HG02943 (cell line): Measurements from ENCODE around the gene RXRA.
"Not testable (repeated sequence)": the region's sequence is repeated elsewhere in the genome, so short reads cannot be mapped to it uniquely, and the experiment has no call there.

Experiments used
- ATAC-seq: cut with Tn5 transposase; IDR thresholded peaks from one replicate; pipeline ENCODE4 v1.9.1; 2021; ENCODE audit warnings: mild to moderate bottlenecking, low read depth, moderate library complexity; ENCODE audit not compliant: unreplicated experiment

The RXRA gene

GRCh38 chr9:134306636-134307600, 19.3 kb upstream of the RXRA start:
- no peak for ATAC-seq

- no peak for ATAC-seq
These were observed 18.3 kb upstream of the RXRA start for GRCh38 chr9:134307674-134308638.

- ATAC-seq: not testable (repeated sequence)
These were observed 17.5 kb upstream of the RXRA start for GRCh38 chr9:134308639-134309220.

GRCh38 chr9:134313470-134313869, 12.8 kb upstream of the RXRA start:
- ATAC-seq: no peak

- no peak for ATAC-seq
These were observed 12.0 kb upstream of the RXRA start for GRCh38 chr9:134314039-134314949.

- ATAC-seq: no peak
These were observed 11.1 kb upstream of the RXRA start for GRCh38 chr9:134314950-134315715.

- ATAC-seq: no peak
These were observed 10.4 kb upstream of the RXRA start for GRCh38 chr9:134315716-134316448.

GRCh38 chr9:134316449-134317160, 9.7 kb upstream of the RXRA start:
- ATAC-seq: no peak

GRCh38 chr9:134317400-134317789, 8.9 kb upstream of the RXRA start:
- no peak for ATAC-seq

- no peak for ATAC-seq
These were observed 8.4 kb upstream of the RXRA start for GRCh38 chr9:134317790-134318414.

- no peak for ATAC-seq
These were observed 7.8 kb upstream of the RXRA start for GRCh38 chr9:134318481-134318891.

GRCh38 chr9:134318941-134319305, 7.3 kb upstream of the RXRA start:
- ATAC-seq: no peak

- no peak for ATAC-seq
These were observed 6.7 kb upstream of the RXRA start for GRCh38 chr9:134319306-134320125.

GRCh38 chr9:134320126-134320867, 6.0 kb upstream of the RXRA start:
- ATAC-seq: no peak

GRCh38 chr9:134320868-134321471, 5.3 kb upstream of the RXRA start:
- ATAC-seq: no peak
